Endothelial cell of umbilical vein (primary cell): ENCODE results near the gene SLC6A16. TPM values are rescaled to one million over a fixed set of nuclear protein-coding genes. Genes with fewer than 3 reads are reported as not detected.

ENCODE experiments used
- BruUV-seq: library from RNA; stranded (reverse); fragments of 400-500 nt; replicated peaks from 2 replicates; lab custom pipeline; 2021; lab: Mats Ljungman, UMichigan
- CTCF ChIA-PET: fragments of 300-600, 350-600 bp; sonication (Branson Sonifier 250); formaldehyde crosslinking; loops from one replicate; lab custom pipeline; 2021; ENCODE audit warnings: antibody characterized with exemption, inconsistent platforms; lab: Charles Lee
- POLR2A ChIA-PET: fragments of 300-600, 350-600 bp; sonication (Branson Sonifier 250); formaldehyde crosslinking; loops from one replicate; lab custom pipeline; 2021; ENCODE audit warnings: antibody characterized with exemption, inconsistent platforms; lab: Charles Lee
- DNase-seq: peaks from one replicate; pipeline ENCODE4 v3.0.0-alpha.2; 2011; ENCODE audit warnings: low read depth, low spot score
- FAIRE-seq: peaks from 2 replicates; lab custom pipeline; 2011; peaks lifted over from hg19 to GRCh38; lab: Jason Lieb, UNC
- H2AFZ ChIP-seq: 2 replicates; pipeline ENCODE4 v1.6.0; 2012; ENCODE audit warnings: low read depth, low read length, control low read depth, inconsistent platforms
- H3K27ac ChIP-seq: 2 replicates; pipeline ENCODE4 v1.5.1; 2011; ENCODE audit warnings: low read depth, mild to moderate bottlenecking, control low read depth, low read length, moderate library complexity; ENCODE audit not compliant: insufficient read depth
- H3K27me3 ChIP-seq, 2 experiments: 2 replicates each; pipeline versions ENCODE4 v1.6.0 to v1.6.1; 2011; ENCODE audit warnings: low read length in 2 of 2, mixed read lengths in 1 of 2; ENCODE audit not compliant: control insufficient read depth in 2 of 2, insufficient read depth in 2 of 2
- H3K36me3 ChIP-seq, 2 experiments: 2 replicates in 1 of 2; 3 replicates in 1 of 2; pipeline ENCODE4 v1.5.1; 2011; ENCODE audit warnings: low read length in 2 of 2, mild to moderate bottlenecking in 1 of 2, moderate library complexity in 1 of 2; ENCODE audit not compliant: control insufficient read depth in 2 of 2, insufficient read depth in 2 of 2; ENCODE audit errors: extremely low read depth in 1 of 2
- H3K4me1 ChIP-seq: 3 replicates; pipeline ENCODE4 v1.5.1; 2011; ENCODE audit warnings: mild to moderate bottlenecking, low read length; ENCODE audit not compliant: control insufficient read depth, insufficient read depth; ENCODE audit errors: extremely low read depth
- H3K4me2 ChIP-seq: 2 replicates; pipeline ENCODE4 v1.6.1; 2011; ENCODE audit warnings: low read length, control low read depth, mixed read lengths; ENCODE audit not compliant: insufficient read depth
- H3K4me3 ChIP-seq, 3 experiments: fragments of 200-600 bp in 1 of 3; sonication (generic), shearing (Covaris generic) in 1 of 3; replicated peaks in 1 of 3; 2 replicates each; pipeline ENCODE4 v1.5.1; 2011 to 2016; ENCODE audit warnings: control low read depth in 3 of 3, low read length in 3 of 3, mild to moderate bottlenecking in 2 of 3, inconsistent platforms in 1 of 3, low read depth in 1 of 3, moderate library complexity in 1 of 3; ENCODE audit not compliant: insufficient read depth in 1 of 3
- H3K79me2 ChIP-seq: 2 replicates; pipeline ENCODE4 v1.6.0; 2012; ENCODE audit warnings: low read length, inconsistent platforms; ENCODE audit not compliant: control insufficient read depth, insufficient read depth
- H3K9ac ChIP-seq: replicated peaks from 2 replicates; pipeline ENCODE3; 2011; ENCODE audit warnings: low read length, control low read depth; ENCODE audit not compliant: insufficient read depth; ENCODE audit errors: extremely low read depth
- H3K9me1 ChIP-seq: replicated peaks from 3 replicates; pipeline ENCODE4 v1.6.0; 2011; ENCODE audit warnings: mild to moderate bottlenecking, low read length; ENCODE audit not compliant: control insufficient read depth, insufficient read depth; ENCODE audit errors: extremely low read depth
- H3K9me3 ChIP-seq: replicated peaks from 2 replicates; pipeline ENCODE4 v1.5.1; 2012; ENCODE audit warnings: low read length, inconsistent platforms; ENCODE audit not compliant: control insufficient read depth, insufficient read depth
- H4K20me1 ChIP-seq: replicated peaks from 2 replicates; pipeline ENCODE3; 2011; ENCODE audit warnings: mild to moderate bottlenecking, low read length; ENCODE audit not compliant: control insufficient read depth, insufficient read depth; ENCODE audit errors: extremely low read depth
- CTCF ChIP-seq, 2 donors: IDR thresholded peaks; 1 replicate in 1 of 2; 2 replicates in 1 of 2; pipeline ENCODE4 v1.5.1; 2011; ENCODE audit warnings: low read length in 2 of 2, mild to moderate bottlenecking in 2 of 2, moderate library complexity in 2 of 2, control low read depth in 1 of 2, inconsistent platforms in 1 of 2, low read depth in 1 of 2; ENCODE audit not compliant: insufficient read depth in 1 of 2; ENCODE audit errors: extremely low read depth in 1 of 2
- EZH2 ChIP-seq: IDR thresholded peaks from 2 replicates; pipeline ENCODE4 v1.6.1; 2012; ENCODE audit warnings: borderline replicate concordance, low read depth, mild to moderate bottlenecking, moderate library complexity, low read length, inconsistent platforms; ENCODE audit not compliant: severe bottlenecking
- FOS ChIP-seq: IDR thresholded peaks from 2 replicates; pipeline ENCODE4 v1.6.1; 2011; ENCODE audit warnings: mild to moderate bottlenecking, low read length, moderate library complexity, borderline replicate concordance; ENCODE audit not compliant: insufficient read depth
- JUN ChIP-seq: IDR thresholded peaks from 2 replicates; pipeline ENCODE4 v1.6.1; 2011; ENCODE audit warnings: borderline replicate concordance, low read depth; ENCODE audit not compliant: insufficient read length, insufficient read depth
- MAX ChIP-seq: IDR thresholded peaks from 2 replicates; pipeline ENCODE4 v1.6.1; 2011; ENCODE audit not compliant: insufficient read depth, insufficient read length
- MYC ChIP-seq: IDR thresholded peaks from one replicate; pipeline ENCODE4 v1.6.1; 2011; ENCODE audit warnings: mild to moderate bottlenecking, low read depth, low read length
- POLR2AphosphoS5 ChIP-seq: IDR thresholded peaks from 2 replicates; pipeline ENCODE4 v1.6.1; 2012; ENCODE audit warnings: low read depth, mild to moderate bottlenecking, control low read depth, low read length, moderate library complexity; ENCODE audit not compliant: insufficient read depth
- dilution Hi-C: fragments of 300-500 bp; cut with MboI; formaldehyde crosslinking; loops from one replicate; pipeline ENCODE4 v1.15.0; 2019; ENCODE audit warnings: low sequenced_read_pairs; ENCODE audit not compliant: extremely low pct_ligation_motif_present
- intact Hi-C: fragments of 100-400 bp; cut with micrococcal nuclease; formaldehyde crosslinking; loops from one replicate; pipeline ENCODE4 v1.10.0; 2022
- polyA plus RNA-seq, 4 experiments: library from polyadenylated mRNA; depleted of rRNA in 3 of 4; stranded (reverse) in 3 of 4; unstranded in 1 of 4; fragments of >200 nt; gene quantifications; 2 replicates each; pipeline versions ENCODE4 v1.2.1 to v1.2.3, GENCODE V29; 2011 to 2012; ENCODE audit warnings: missing spikeins in 1 of 4
- total RNA-seq: library from RNA; stranded (reverse); gene quantifications from 2 replicates; pipeline ENCODE4 v1.2.3, GENCODE V29; 2021

SLC6A16 gene
- total and polyA plus RNA-seq, 2 donors (not counting 3 experiments of a cell fraction or from before 2014, with no cell fraction given): 1.1 to 1.6 TPM

- no peaks in the 10 kb centered on the region for H3K9me1 ChIP-seq
- peak; percentile 100 for FAIRE-seq
- H3K9ac ChIP-seq: peak within 1 kb of the TSS; percentile 98
- DNase-seq: peak; percentile 100
- H3K9me3 ChIP-seq: no peaks in the 10 kb centered on the region
- intact Hi-C loops: loop anchor here (1.0 to 2.0 kb wide), 2 partner anchors 29 to 80 kb away; no protein-coding TSS in a partner anchor
- dilution Hi-C loops: no loop called here
- no peaks in the 10 kb centered on the region for H4K20me1 ChIP-seq
- H3K4me1 ChIP-seq: peaks cover 13% of the 10 kb centered on the region
- H3K27ac ChIP-seq: peak within 1 kb of the TSS; percentile 91
- CTCF ChIA-PET: interaction anchor here (0.7 to 1.3 kb wide), 4 partner anchors 10 to 112 kb away, joined by 3 read pairs; partner anchors contain the start of gene SLC17A7
- TF ChIP-seq EZH2 (no peak), POLR2AphosphoS5 (peak; percentile 25), MYC (no peak), CTCF (IDR thresholded peaks at IDR 0.05; ENCODE audit: extremely low read depth in 1 of 2, insufficient read depth in 1 of 2, low read depth in 1 of 2, low read length in 2 of 2) (no peak), MAX (no peak), FOS (no peak), JUN (no peak)
- peaks cover 2 to 3% of the 10 kb centered on the region in 2 experiments for H3K36me3 ChIP-seq
- H3K27me3 ChIP-seq: no peaks in the 10 kb centered on the region
- peak within 1 kb of the TSS; percentile 83 to 97 (median 95) for H3K4me3 ChIP-seq
- H3K79me2 ChIP-seq: peaks cover 32% of the 10 kb centered on the region
- H2AFZ ChIP-seq: peak within 1 kb of the TSS; percentile 75
- peak within 1 kb of the TSS; percentile 82 for H3K4me2 ChIP-seq
- no TSS peak for BruUV-seq
- POLR2A ChIA-PET: interaction anchor here (1.0 kb wide), 1 partner anchor 14 kb away, joined by 3 read pairs; no protein-coding TSS in a partner anchor
Observed at GRCh38 chr19:49363268-49364082, 38.5 kb upstream of the SLC6A16 start, which contains the start of gene DKKL1. TSS of gene DKKL1 (plus strand) at chr19:49363877. CDS start at chr19:49363999, 122 bp downstream.
